ENCODE results near the gene TNFRSF8.
A peak's percentile ranks its signal among the peaks of the same experiment; 100 is the strongest.
"Not testable (repeated sequence)": the region's sequence is repeated elsewhere in the genome, so short reads cannot be mapped to it uniquely, and the experiment has no call there.

TNFRSF8 gene

DNA sequence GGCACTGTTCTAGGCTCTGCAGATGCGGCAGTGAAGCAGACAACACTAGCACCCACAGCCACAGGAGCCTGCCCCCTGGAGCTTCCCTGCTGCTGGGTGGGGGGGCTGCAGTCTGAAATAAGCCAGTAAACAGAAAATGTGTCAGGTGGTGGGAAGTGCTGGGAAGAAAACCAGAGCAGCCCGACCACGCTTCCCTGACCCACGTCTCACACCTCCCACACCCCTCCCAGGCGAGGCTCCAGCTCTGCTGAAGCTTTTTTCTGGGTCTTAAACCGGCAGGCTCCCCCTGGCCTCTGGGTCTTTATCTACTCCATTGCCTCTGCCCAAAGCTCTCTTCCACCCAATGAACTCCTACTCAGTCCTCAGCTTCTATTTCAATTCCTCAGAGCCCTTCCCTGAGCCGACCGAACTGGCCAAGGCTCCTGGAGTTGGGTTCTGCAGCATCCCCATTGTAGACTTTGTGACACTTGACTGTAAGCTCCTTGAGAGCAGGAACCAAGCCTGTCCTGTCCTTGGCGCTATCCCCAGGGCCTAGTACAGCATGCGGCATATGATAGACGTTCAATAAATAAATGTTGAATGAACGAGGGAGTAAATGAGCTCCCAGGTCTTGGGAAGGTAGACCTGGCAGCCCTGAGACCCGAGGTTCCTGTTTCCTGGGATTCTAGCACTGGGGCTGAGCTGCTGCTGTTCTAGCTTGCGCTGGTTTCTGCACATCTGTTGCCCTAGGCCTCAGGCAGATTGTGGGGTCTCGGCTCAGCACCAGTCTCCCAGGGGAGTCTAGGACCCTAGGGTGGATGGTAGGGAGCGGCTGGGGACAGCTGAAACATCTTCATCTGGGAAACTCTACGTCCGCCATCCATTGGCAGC, 25.4 kb upstream of the TNFRSF8 start:
- H3K27me3 Mint-ChIP-seq (ENCODE audit: low read depth, poor library complexity), result no peaks in the 10 kb centered on the region
- no peak overlapping the region for H3K4me3 Mint-ChIP-seq
- H3K9me3 Mint-ChIP-seq, result no peaks in the 10 kb centered on the region
- H3K4me1 Mint-ChIP-seq, result peaks cover 28% of the 10 kb centered on the region
- H3K36me3 Mint-ChIP-seq (ENCODE audit: low read depth), result no peaks in the 10 kb centered on the region
- TF ChIP-seq, protein P1, sequence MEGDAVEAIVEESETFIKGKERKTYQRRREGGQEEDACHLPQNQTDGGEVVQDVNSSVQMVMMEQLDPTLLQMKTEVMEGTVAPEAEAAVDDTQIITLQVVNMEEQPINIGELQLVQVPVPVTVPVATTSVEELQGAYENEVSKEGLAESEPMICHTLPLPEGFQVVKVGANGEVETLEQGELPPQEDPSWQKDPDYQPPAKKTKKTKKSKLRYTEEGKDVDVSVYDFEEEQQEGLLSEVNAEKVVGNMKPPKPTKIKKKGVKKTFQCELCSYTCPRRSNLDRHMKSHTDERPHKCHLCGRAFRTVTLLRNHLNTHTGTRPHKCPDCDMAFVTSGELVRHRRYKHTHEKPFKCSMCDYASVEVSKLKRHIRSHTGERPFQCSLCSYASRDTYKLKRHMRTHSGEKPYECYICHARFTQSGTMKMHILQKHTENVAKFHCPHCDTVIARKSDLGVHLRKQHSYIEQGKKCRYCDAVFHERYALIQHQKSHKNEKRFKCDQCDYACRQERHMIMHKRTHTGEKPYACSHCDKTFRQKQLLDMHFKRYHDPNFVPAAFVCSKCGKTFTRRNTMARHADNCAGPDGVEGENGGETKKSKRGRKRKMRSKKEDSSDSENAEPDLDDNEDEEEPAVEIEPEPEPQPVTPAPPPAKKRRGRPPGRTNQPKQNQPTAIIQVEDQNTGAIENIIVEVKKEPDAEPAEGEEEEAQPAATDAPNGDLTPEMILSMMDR (IDR thresholded peaks at IDR 0.05), result no peak
- H3K27ac Mint-ChIP-seq, result peak overlapping the region; percentile 91
- DNase-seq, result no peak

DNA sequence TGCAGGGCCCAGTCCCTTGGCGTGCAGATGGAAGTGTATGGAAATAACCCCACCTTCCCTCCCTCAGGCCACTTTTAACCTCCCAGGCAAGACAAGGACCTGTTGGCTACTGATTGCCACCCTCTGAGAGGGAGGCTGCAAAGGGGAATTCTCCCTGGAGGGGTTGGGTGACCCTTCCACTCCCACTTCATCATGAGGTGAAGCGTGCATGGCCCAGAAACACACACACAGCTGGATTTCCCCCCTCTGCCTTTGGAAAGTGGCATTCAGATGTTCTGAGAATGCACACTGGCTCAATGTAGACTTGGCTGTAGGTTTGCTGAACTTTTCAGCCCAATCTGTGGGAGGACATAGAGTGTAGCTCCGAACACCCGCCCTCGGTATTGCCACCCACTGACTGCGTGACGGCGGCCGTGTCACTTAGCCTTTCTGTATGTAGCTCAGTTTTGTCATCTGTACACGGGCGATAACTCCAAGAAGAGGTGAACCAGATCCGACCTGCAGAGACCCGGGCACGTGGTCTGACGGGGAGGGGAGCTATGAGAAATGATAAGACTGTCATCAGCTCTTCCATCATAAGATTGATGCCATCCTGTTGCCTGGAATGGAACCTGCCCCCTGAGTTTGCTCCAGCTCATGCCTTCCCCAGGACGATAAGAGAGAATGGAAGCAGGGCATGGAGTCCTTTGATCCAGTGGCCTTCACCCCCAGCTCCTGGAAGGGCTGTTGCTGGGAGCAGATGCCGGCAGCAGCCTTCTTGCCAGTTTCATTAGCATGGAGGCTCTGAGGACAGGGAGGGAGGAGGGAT, 24.5 kb upstream of the TNFRSF8 start:
- DNase-seq, result no peak
- no peaks in the 10 kb centered on the region for H3K27me3 Mint-ChIP-seq (ENCODE audit: low read depth, poor library complexity)
- H3K9me3 Mint-ChIP-seq, result no peaks in the 10 kb centered on the region
- H3K4me3 Mint-ChIP-seq, result no peak overlapping the region
- peak overlapping the region; percentile 82 for H3K27ac Mint-ChIP-seq
- peaks cover 28% of the 10 kb centered on the region for H3K4me1 Mint-ChIP-seq
- no peaks in the 10 kb centered on the region for H3K36me3 Mint-ChIP-seq (ENCODE audit: low read depth)
- TF ChIP-seq, protein P1 (IDR thresholded peaks at IDR 0.05), result no peak

DNA sequence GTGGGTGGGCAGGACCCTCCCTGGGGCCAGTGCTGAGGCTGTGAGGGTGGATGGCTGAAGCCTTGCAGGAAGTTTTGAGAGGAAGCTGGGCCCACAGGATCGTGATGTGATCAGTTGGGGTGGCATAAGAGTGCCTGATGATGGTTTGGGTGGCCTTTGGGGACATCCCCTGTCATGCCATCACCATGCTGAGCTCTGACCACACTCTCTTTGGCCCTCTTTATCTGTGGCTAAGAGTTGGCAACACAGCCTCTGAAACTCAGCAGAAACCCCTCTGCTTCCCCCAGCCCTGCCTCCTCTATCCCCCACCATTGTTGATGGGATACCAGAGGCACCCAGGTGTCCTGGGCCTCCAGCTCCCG, 24.0 kb upstream of the TNFRSF8 start:
- peaks cover 2% of the 10 kb centered on the region for H3K9me3 Mint-ChIP-seq

DNA sequence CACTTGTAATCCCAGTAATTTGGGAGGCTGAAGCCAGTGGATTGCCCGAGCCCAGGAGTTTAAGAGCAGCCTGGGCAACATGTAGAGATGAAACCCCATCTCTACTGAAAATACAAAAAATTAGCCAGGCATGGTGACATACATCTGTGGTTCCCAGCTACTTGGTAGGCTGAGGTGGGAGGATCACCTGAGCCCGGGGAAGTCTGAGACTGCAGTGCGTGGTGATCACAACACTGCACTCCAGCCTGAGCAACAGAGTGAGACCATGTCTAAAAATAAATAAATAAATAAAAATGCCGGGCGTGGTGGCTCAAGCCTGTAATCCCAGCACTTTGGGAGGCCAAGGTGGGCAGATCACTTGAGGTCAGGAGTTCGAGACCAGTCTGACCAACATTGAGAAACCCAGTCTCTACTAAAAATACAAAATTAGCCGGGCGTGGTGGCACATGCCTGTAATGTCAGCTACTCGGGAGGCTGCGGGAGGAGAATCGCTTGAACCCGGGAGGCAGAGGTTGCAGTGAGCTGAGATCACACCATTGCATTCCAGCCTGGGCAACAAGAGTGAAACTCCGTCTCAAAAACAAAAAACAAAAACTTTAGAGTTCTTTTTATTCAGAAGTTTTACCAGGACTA, 23.2 kb upstream of the TNFRSF8 start:
- H3K27ac Mint-ChIP-seq; H3K27me3 Mint-ChIP-seq (ENCODE audit: low read depth, poor library complexity); DNase-seq; H3K4me3 Mint-ChIP-seq; H3K9me3 Mint-ChIP-seq; H3K36me3 Mint-ChIP-seq (ENCODE audit: low read depth): not testable (repeated sequence)
- peaks cover 31% of the 10 kb centered on the region for H3K4me1 Mint-ChIP-seq

More for the DNA sequence above, 24.0 kb upstream of the TNFRSF8 start:
- H3K4me3 Mint-ChIP-seq, result no peak overlapping the region
- no peak for DNase-seq
- TF ChIP-seq, protein P1 (IDR thresholded peaks at IDR 0.05), result no peak
- no peaks in the 10 kb centered on the region for H3K36me3 Mint-ChIP-seq (ENCODE audit: low read depth)
- peaks cover 28% of the 10 kb centered on the region for H3K4me1 Mint-ChIP-seq
- H3K27ac Mint-ChIP-seq, result no peak overlapping the region
- H3K27me3 Mint-ChIP-seq (ENCODE audit: low read depth, poor library complexity), result peaks cover 4% of the 10 kb centered on the region

DNA sequence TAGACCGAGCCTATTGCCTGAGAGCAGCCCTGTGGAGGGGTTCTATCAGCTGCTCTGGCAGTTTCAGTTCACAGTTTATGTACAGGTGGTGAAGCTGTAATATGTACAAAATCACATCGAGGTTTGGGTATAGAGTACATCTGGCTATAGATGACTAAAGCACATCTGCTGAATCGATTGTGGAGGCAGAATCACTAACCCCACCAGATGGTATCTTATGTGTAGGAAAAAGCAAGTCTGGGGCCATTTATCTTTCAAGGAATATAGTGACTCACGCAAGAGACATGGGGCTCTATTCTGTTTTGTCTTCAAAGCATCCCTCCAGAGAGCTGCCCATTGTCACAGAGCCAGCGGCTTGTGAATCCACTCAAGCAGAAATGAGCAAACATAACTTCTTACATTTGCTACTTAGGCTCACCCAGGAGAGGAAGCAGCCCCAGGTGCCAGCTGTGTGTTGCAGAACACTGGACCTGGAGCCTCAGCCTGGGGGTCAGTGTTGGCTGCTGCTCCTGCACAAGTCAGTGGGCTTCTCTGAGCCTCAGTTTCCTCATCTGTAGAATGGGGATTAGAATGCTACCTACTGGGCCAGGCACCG, 22.5 kb upstream of the TNFRSF8 start:
- TF ChIP-seq, protein P1 (IDR thresholded peaks at IDR 0.05), result no peak
- Mint-ChIP-seq H3K9me3 (peaks cover 5% of the 10 kb centered on the region), H3K4me1 (peaks cover 32% of the 10 kb centered on the region), H3K27ac (no peak overlapping the region), H3K4me3 (no peak overlapping the region), H3K27me3 (ENCODE audit: low read depth, poor library complexity) (peaks cover 6% of the 10 kb centered on the region), H3K36me3 (ENCODE audit: low read depth) (no peaks in the 10 kb centered on the region)
- DNase-seq, result no peak

DNA sequence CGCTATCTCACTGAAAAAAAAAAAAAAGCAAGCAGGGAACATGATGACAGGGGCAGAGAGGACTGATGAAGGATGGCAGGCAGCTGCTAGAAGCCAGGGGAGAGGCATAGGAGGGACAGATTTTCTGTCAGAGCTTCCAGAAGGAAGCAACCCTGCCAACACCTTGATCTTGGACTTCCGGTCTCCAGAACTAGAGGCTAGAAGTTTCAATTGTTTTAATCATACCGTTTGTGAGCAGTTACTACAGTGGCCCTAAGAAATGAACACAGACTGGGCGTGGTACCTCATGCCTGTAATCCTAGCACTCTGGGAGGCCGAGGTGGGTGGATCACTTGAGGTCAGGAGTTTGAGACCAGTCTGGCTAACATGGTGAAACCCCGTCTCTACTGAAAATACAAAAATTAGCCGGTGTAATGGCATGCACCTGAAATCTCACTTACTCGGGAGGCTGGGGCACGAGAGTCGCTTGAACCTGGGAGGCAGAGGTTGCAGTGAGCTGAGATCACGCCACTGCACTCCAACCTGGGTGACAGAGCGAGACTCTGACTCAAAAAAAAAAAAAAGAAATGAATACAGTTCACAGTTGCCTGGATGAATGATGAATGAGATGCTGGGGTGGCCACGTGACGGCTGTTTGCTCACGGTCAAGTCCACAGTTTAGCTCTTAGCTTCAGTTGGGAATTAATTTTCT, 18.8 kb upstream of the TNFRSF8 start:
- peaks cover 19% of the 10 kb centered on the region for H3K4me1 Mint-ChIP-seq
- H3K4me3 Mint-ChIP-seq, result not testable (repeated sequence)

More for the DNA sequence above, 18.8 kb upstream of the TNFRSF8 start:
- not testable (repeated sequence) for H3K36me3 Mint-ChIP-seq (ENCODE audit: low read depth); H3K27me3 Mint-ChIP-seq (ENCODE audit: low read depth, poor library complexity); H3K9me3 Mint-ChIP-seq; DNase-seq
- H3K27ac Mint-ChIP-seq, result peak overlapping the region; percentile 57
